Measurements from ENCODE around the gene ZPBP. TPM values are rescaled to one million over a fixed set of nuclear protein-coding genes. Genes with fewer than 3 reads are reported as not detected.

The ZPBP gene
- not detected for total RNA-seq

DNA sequence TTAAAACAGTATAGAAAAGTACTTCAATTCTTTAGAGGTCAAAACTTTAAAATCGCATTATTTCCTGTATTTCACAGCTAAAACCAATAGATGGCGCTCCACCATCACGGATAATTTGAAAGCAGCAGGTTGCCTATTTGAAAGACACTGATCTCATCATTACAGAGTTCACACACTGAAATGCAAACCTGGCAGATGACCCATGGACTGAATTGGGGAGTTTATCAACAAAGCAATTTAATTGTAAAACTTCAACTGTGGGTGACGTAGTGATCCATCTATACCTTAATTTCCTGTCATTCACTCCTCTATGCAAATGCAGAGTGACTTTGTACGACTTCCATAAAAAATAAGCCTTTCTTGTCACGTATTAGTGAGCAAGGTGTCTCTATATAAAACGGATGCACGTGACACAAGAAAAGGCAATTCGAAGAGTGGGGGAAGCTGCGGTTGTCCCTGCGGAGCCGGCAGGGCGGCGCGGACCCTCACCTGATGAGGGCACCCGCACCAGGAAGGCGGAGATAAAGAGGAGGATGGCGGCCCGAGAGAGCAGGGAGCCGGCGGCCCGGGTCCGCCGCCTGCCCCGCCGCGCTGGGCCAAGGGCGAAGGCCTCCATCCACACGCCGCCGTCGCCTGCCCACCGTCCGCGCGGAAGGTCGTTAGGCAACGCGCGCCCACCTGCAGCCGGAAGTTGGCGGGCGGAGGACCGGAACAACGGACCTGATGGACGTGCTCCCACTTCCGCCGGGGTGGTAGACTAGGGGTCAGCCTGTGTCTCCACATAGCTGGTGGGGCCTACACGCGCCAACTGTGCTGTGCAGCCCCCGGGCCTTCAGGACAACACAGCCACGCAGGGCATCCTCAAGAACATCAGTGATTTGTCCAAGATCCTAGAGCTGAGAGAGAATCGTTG lies at the start of gene ZPBP:
TSS of gene ZPBP (minus strand) at position 668 of the 913 bp plus-strand sequence. CDS start at position 616, 52 bp downstream.

Other genes starting within 250 kb of the ZPBP start
- gene IKZF1, start 211.5 kb upstream of the ZPBP start, total RNA-seq, result not detected

Data from melanocyte of skin (primary cell).